Right lobe of liver (tissue), 6 donors: ENCODE results near the gene FRMD4B. TPM values are rescaled to one million over a fixed set of nuclear protein-coding genes. Genes with fewer than 3 reads are reported as not detected.

Experiments
- ATAC-seq, 4 donors: fragments of 200-7000 bp; cut with Tn5 transposase; one replicate each; pipeline ENCODE4 v1.9.1; 2020; ENCODE audit warnings: mild to moderate bottlenecking in 4 of 4, moderate library complexity in 4 of 4
- DNase-seq, 3 donors: peaks; one replicate each; pipeline ENCODE4 v3.0.0-alpha.2; 2020
- H3K27ac ChIP-seq, 3 donors: fragments of 200-600 bp; one replicate each; pipeline ENCODE4 v1.8.0; 2022
- H3K27me3 ChIP-seq, 2 donors: fragments of 200-600 bp; one replicate each; pipeline ENCODE4 v1.8.0; 2022
- H3K36me3 ChIP-seq, 4 donors: fragments of 200-600 bp; sonication (generic) in 1 of 4; one replicate each; pipeline versions ENCODE4 v1.5.1 to v1.8.0; 2017 to 2022; ENCODE audit warnings: control low read depth in 1 of 4
- H3K4me1 ChIP-seq, 4 donors: fragments of 200-600 bp; sonication (generic) in 1 of 4; one replicate each; pipeline versions ENCODE4 v1.5.1 to v1.8.0; 2017 to 2022; ENCODE audit warnings: control low read depth in 1 of 4
- H3K4me3 ChIP-seq, 3 donors: fragments of 200-600 bp; one replicate each; pipeline ENCODE4 v1.8.0; 2022
- H3K9me3 ChIP-seq, 4 donors: fragments of 200-600 bp; sonication (generic) in 1 of 4; one replicate each; pipeline versions ENCODE4 v1.5.1 to v1.8.0; 2017 to 2022; ENCODE audit warnings: control low read depth in 1 of 4
- POLR2A ChIP-seq: fragments of 450-650 bp; IDR thresholded peaks from one replicate; pipeline ENCODE4 v1.6.1; 2017; ENCODE audit warnings: antibody characterized with exemption, mild to moderate bottlenecking
- WGBS: methylation state at CpG from one replicate; pipeline ENCODE4 v1.1.6; 2018; ENCODE audit warnings: low coverage, low lambda C conversion rate; ENCODE audit not compliant: insufficient coverage; ENCODE audit errors: missing lambda C conversion rate; 5-methylcytosine and 5-hydroxymethylcytosine counted together
- intact Hi-C, 2 donors: fragments of 100-400 bp; cut with DNase I; formaldehyde crosslinking; loops; one replicate each; pipeline versions ENCODE4 v1.11.2 to v1.14.1; 2022
- total RNA-seq, 6 experiments: library from RNA; depleted of rRNA in 2 of 6; stranded (reverse); fragments of >200 nt in 2 of 6; fragmentation: NEBNext Ultra II Directional in 3 of 6; extraction: Animal tissue kit (Norgen Biotek cat#: 25700) in 3 of 6; gene quantifications; one replicate each; pipeline versions ENCODE4 v1.1.0 to v1.2.4, GENCODE V29; 2016 to 2023
- TF ChIP-seq, protein P1 (sequence below), 4 donors: fragments of 200-600 bp in 3 of 4; fragments of 450-650 bp in 1 of 4; IDR thresholded peaks; one replicate each; pipeline versions ENCODE4 v1.5.1 to v1.8.0; 2016 to 2022; ENCODE audit warnings: antibody characterized with exemption in 4 of 4, mild to moderate bottlenecking in 2 of 4
- donor health status: DM: no; HTN: yes; CAD: no.
- donor health status: DM: no; HTN: no; CAD: no.
- donor health status: DM: no; HTN: no; CAD: no.
- donor health status: DM: no; HTN: yes; CAD: no.
- donor health status: DM: no; HTN: yes; CAD: no.

The FRMD4B gene
- total RNA-seq, 6 experiments from 2014 or later = 9.2 to 21.0 (median 12.3) TPM

DNA sequence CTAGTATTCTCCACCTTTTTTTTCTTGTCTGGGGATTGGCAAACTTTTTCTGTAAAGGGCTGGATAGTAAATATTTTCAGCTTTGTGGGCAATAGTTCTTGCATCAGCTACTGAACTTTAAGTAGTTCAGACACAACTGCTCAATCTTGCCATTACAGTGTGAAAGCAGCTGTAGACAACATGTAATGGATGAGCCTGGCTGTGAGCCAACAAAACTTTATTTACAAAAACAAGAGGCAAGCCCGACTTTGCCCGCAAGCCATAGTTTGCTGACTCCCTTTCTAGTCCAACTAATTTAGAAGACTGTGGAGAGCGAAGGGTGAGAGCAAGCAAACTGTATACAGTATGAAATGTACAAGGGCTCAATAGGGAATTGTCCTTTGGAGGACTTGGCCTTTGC, 6.2 kb downstream of the FRMD4B start:
- Histone ChIP-seq H3K36me3 (no peaks in the 10 kb centered on the region), H3K9me3 (no peaks in the 10 kb centered on the region), H3K4me3 (no peak overlapping the region), H3K4me1 (no peaks in the 10 kb centered on the region), H3K27me3 (peaks cover 0 to 4% of the 10 kb centered on the region in 2 donors), H3K27ac (no peak overlapping the region)
- intact Hi-C loops = no loop called here
- no peak for TF ChIP-seq POLR2A
- TF ChIP-seq, protein P1, sequence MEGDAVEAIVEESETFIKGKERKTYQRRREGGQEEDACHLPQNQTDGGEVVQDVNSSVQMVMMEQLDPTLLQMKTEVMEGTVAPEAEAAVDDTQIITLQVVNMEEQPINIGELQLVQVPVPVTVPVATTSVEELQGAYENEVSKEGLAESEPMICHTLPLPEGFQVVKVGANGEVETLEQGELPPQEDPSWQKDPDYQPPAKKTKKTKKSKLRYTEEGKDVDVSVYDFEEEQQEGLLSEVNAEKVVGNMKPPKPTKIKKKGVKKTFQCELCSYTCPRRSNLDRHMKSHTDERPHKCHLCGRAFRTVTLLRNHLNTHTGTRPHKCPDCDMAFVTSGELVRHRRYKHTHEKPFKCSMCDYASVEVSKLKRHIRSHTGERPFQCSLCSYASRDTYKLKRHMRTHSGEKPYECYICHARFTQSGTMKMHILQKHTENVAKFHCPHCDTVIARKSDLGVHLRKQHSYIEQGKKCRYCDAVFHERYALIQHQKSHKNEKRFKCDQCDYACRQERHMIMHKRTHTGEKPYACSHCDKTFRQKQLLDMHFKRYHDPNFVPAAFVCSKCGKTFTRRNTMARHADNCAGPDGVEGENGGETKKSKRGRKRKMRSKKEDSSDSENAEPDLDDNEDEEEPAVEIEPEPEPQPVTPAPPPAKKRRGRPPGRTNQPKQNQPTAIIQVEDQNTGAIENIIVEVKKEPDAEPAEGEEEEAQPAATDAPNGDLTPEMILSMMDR (IDR thresholded peaks at IDR 0.05) = no peak
- ATAC-seq (no peak), DNase-seq (no peak)
- WGBS = 73% methylated on average over 3 of the region's 3 CpGs

DNA sequence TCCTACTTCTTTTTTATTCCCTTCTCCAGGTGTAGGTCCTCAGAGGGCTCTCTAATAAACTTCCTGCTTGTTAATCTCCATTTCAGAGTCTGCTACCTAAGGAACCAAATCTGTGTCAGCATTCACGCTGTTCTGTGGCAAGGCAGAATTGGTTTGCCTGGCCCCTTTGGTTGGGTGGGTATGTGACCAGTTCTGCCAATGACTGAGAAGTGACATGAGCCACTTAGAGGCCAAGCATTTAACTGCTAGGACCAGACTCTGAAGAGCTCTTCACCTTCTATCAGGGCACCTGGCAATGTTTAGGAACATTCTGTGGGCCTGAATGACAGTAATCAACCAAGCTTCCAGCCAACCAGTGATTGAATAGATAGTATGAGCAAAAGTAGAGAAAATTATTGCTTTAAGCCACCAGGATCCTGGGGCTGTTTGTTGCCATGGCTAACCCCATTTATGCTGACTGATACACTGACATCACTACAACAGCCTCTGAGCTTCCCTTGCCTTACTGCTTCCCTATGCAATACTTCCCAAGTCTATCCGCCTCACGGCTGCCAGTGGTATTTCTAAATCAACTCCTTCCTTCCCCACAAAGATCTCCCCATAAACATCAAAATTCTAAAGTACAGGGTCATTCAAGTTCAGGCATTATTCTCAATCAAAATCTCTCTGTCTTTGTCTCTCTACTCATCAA, 7.6 kb downstream of the FRMD4B start:
- no peak overlapping the region for H3K4me3 ChIP-seq
- intact Hi-C loops = no loop called here
- no peaks in the 10 kb centered on the region for H3K9me3 ChIP-seq
- DNase-seq (no peak), ATAC-seq (peak; percentile 43 to 72 (median 46))
- H3K36me3 ChIP-seq = no peaks in the 10 kb centered on the region
- H3K27me3 ChIP-seq = no peaks in the 10 kb centered on the region
- H3K27ac ChIP-seq = no peak overlapping the region
- no peaks in the 10 kb centered on the region for H3K4me1 ChIP-seq
- 45% methylated on average over 3 of the region's 3 CpGs for WGBS
- TF ChIP-seq, protein P1 (IDR thresholded peaks at IDR 0.05) = no peak
- TF ChIP-seq POLR2A = no peak

DNA sequence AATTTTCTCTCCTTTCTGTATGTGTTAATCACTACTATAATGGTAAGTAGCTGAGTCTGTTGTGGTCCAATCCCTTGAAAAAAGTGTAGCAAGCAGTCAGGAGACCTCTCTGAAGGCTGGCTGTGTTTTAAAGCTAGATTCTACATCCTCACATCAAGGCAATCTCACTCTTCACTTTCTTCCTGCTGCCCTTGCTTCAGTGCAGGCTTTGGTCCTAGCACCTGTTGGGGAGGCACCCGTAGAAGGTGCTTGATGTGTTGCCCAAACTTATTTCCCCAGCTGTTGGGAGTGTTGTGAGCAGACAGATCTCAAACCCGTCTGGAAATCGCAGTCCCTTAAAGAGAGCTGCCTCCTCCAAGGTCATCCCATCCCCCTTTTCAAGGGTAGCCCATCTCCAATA, 8.6 kb downstream of the FRMD4B start:
- TF ChIP-seq, protein P1 (IDR thresholded peaks at IDR 0.05) = no peak
- TF ChIP-seq POLR2A = no peak
- Histone ChIP-seq H3K4me1 (no peaks in the 10 kb centered on the region), H3K36me3 (no peaks in the 10 kb centered on the region), H3K4me3 (no peak overlapping the region), H3K9me3 (no peaks in the 10 kb centered on the region), H3K27ac (no peak overlapping the region), H3K27me3 (no peaks in the 10 kb centered on the region)
- WGBS = 55% methylated on average over 3 of the region's 3 CpGs
- ATAC-seq = no peak
- no peak for DNase-seq
- intact Hi-C loops = no loop called here

DNA sequence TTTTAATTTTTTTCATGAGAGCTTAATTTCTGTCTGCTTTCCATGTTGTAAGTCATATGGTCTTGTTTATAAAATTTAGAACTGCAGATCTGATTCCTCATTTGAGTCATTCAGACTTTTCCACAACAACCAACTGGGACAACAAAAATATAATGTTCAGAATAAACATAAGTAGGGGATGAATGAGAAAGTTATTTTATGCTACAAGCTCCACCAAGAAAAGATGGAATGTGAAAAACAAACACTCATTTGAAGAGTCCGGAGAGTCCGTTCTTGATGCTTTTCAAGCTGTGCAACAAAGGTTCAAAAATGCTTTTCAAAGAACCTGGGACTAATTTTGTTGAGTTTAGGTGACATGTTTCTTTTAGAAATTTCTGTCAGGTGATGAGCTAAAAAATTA, 9.2 kb downstream of the FRMD4B start:
- H3K9me3 ChIP-seq = no peaks in the 10 kb centered on the region
- ATAC-seq = no peak
- no peaks in the 10 kb centered on the region for H3K36me3 ChIP-seq
- H3K4me3 ChIP-seq = no peak overlapping the region
- TF ChIP-seq, protein P1 (IDR thresholded peaks at IDR 0.05) = no peak
- no peak for TF ChIP-seq POLR2A
- H3K27me3 ChIP-seq = no peaks in the 10 kb centered on the region
- no peaks in the 10 kb centered on the region for H3K4me1 ChIP-seq
- no peak for DNase-seq
- no peak overlapping the region for H3K27ac ChIP-seq
- 78% methylated on average over 2 of the region's 2 CpGs for WGBS
- intact Hi-C loops = no loop called here
